Kidney (tissue), 22 donors: ENCODE measurements around the gene TMEM183A. TPM values are rescaled to one million over a fixed set of nuclear protein-coding genes. Genes with fewer than 3 reads are reported as not detected.
A peak's percentile ranks its signal among the peaks of the same experiment; 100 is the strongest.

Source experiments
- DNase-seq, 5 donors: peaks; one replicate each; pipeline ENCODE4 v3.0.0-alpha.2; 2013 to 2020
- FAIRE-seq: peaks from 2 replicates; lab custom pipeline; 2012; peaks lifted over from hg19 to GRCh38; lab: Jason Lieb, UNC
- H3K27ac ChIP-seq, 2 donors: one replicate each; pipeline ENCODE4 v1.7.0; 2013; ENCODE audit warnings: low read depth in 2 of 2, low read length in 2 of 2, inconsistent platforms in 1 of 2
- H3K27me3 ChIP-seq: one replicate; pipeline ENCODE4 v1.7.1; 2013; ENCODE audit warnings: low read length, inconsistent platforms; ENCODE audit not compliant: control insufficient read depth, insufficient read depth
- H3K36me3 ChIP-seq, 3 donors: one replicate each; pipeline versions ENCODE4 v1.7.0 to v1.7.1; 2013; ENCODE audit warnings: low read length in 3 of 3, control low read depth in 1 of 3, inconsistent platforms in 1 of 3; ENCODE audit not compliant: insufficient read depth in 3 of 3, control insufficient read depth in 2 of 3
- H3K4me1 ChIP-seq, 3 donors: one replicate each; pipeline versions ENCODE4 v1.7.0 to v1.7.1; 2013; ENCODE audit warnings: low read length in 3 of 3, inconsistent platforms in 1 of 3, low read depth in 1 of 3; ENCODE audit not compliant: control insufficient read depth in 2 of 3, insufficient read depth in 2 of 3
- H3K4me3 ChIP-seq, 3 donors: one replicate each; pipeline versions ENCODE4 v1.7.0 to v1.8.1; 2013; ENCODE audit warnings: low read length in 3 of 3, control low read depth in 1 of 3, inconsistent platforms in 1 of 3
- H3K9ac ChIP-seq, 3 donors: one replicate each; pipeline versions ENCODE4 v1.7.0 to v1.7.1; 2013; ENCODE audit warnings: low read length in 3 of 3, control low read depth in 1 of 3, inconsistent platforms in 1 of 3
- H3K9me3 ChIP-seq, 3 donors: one replicate each; pipeline versions ENCODE4 v1.7.0 to v1.7.1; 2013; ENCODE audit warnings: low read length in 3 of 3, control low read depth in 1 of 3, inconsistent platforms in 1 of 3; ENCODE audit not compliant: control insufficient read depth in 2 of 3, insufficient read depth in 1 of 3
- CTCF ChIP-seq: IDR thresholded peaks from 3 replicates; pipeline ENCODE4 v1.5.1; 2012; ENCODE audit warnings: mild to moderate bottlenecking, moderate library complexity, borderline replicate concordance; ENCODE audit not compliant: insufficient read depth; ENCODE audit errors: extremely low read depth
- intact Hi-C: fragments of 100-400 bp; cut with DNase I; formaldehyde crosslinking; loops from one replicate; pipeline ENCODE4 v1.11.1; 2022
- long read RNA-seq, 10 donors: library from polyadenylated mRNA in 1 of 10; unstranded in 1 of 10; transcript quantifications; one replicate each; pipeline ENCODE4 v2.0.0 and lab custom pipeline, GENCODE V29; 2021 to 2026
- polyA plus RNA-seq: library from polyadenylated mRNA; stranded (reverse); fragments of 350-450 nt; fragmentation: Illumina TruSeq; extraction: RNeasy Lipid Tissue Mini Kit (QIAGEN cat#74804); gene quantifications from one replicate; pipeline ENCODE4 v1.2.3, GENCODE V29; 2014; ENCODE audit warnings: low read depth, low replicate concordance; ENCODE audit not compliant: insufficient read depth
- total RNA-seq: library from RNA; stranded (reverse); fragmentation: NEBNext Ultra II Directional; extraction: Animal tissue kit (Norgen Biotek cat#: 25700); gene quantifications from one replicate; pipeline ENCODE4 v1.2.1, GENCODE V29; 2021
- donor health status: control.
- donor health status: control.
- donor health status: control.
- donor health status: control.
- donor health status: control.
- donor health status: DM: yes; HTN: yes; CAD: no.
- donor health status: Normal renal cell carcinoma (clear cell type).

TMEM183A gene, protein sequence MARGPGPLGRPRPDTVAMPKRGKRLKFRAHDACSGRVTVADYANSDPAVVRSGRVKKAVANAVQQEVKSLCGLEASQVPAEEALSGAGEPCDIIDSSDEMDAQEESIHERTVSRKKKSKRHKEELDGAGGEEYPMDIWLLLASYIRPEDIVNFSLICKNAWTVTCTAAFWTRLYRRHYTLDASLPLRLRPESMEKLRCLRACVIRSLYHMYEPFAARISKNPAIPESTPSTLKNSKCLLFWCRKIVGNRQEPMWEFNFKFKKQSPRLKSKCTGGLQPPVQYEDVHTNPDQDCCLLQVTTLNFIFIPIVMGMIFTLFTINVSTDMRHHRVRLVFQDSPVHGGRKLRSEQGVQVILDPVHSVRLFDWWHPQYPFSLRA
- total RNA-seq (47.9 TPM), polyA plus RNA-seq (47.5 TPM)
- long read RNA-seq, donor 1, transcript TMEM183A-201 (8 exons, 3,019 nt): major isoform, 10 of 19 reads
- long read RNA-seq, donor 1, partial matches to known transcripts: 0 of 19 reads
- long read RNA-seq, donor 1, other reads (novel, unspliced or antisense): 8 of 19 reads
- long read RNA-seq, donor 2, transcript TMEM183A-201 (8 exons, 3,019 nt): major isoform, 10 of 29 reads
- long read RNA-seq, donor 2, partial matches to known transcripts: 19 of 29 reads
- long read RNA-seq, donor 2, other reads (novel, unspliced or antisense): 0 of 29 reads
- long read RNA-seq, donor 3, transcript TMEM183A-201 (8 exons, 3,019 nt): major isoform, 18 of 41 reads
- long read RNA-seq, donor 3, partial matches to known transcripts: 22 of 41 reads
- long read RNA-seq, donor 3, other reads (novel, unspliced or antisense): 0 of 41 reads
- long read RNA-seq, donor 4, transcript TMEM183A-201 (8 exons, 3,019 nt): major isoform, 13 of 13 reads
- long read RNA-seq, donor 4, partial matches to known transcripts: 0 of 13 reads
- long read RNA-seq, donor 4, other reads (novel, unspliced or antisense): 0 of 13 reads
- long read RNA-seq, donor 5: 0 reads
- long read RNA-seq, donor 6, transcript TMEM183A-201 (8 exons, 3,019 nt): major isoform, 17 of 58 reads
- long read RNA-seq, donor 6, partial matches to known transcripts: 32 of 58 reads
- long read RNA-seq, donor 6, other reads (novel, unspliced or antisense): 8 of 58 reads
- long read RNA-seq, donor 7, transcript TMEM183A-201 (8 exons, 3,019 nt): major isoform, 43 of 75 reads
- long read RNA-seq, donor 7, partial matches to known transcripts: 9 of 75 reads
- long read RNA-seq, donor 7, other reads (novel, unspliced or antisense): 23 of 75 reads
- long read RNA-seq, donor 8, transcript TMEM183A-201 (8 exons, 3,019 nt): major isoform, 10 of 23 reads
- long read RNA-seq, donor 8, partial matches to known transcripts: 13 of 23 reads
- long read RNA-seq, donor 8, other reads (novel, unspliced or antisense): 0 of 23 reads
- long read RNA-seq, donor 9, transcript TMEM183A-201 (8 exons, 3,019 nt): major isoform, 6 of 27 reads
- long read RNA-seq, donor 9, partial matches to known transcripts: 21 of 27 reads
- long read RNA-seq, donor 9, other reads (novel, unspliced or antisense): 0 of 27 reads
- long read RNA-seq, donor 10, transcript TMEM183A-201 (8 exons, 3,019 nt): major isoform, 10 of 52 reads
- long read RNA-seq, donor 10, partial matches to known transcripts: 42 of 52 reads
- long read RNA-seq, donor 10, other reads (novel, unspliced or antisense): 0 of 52 reads

DNA sequence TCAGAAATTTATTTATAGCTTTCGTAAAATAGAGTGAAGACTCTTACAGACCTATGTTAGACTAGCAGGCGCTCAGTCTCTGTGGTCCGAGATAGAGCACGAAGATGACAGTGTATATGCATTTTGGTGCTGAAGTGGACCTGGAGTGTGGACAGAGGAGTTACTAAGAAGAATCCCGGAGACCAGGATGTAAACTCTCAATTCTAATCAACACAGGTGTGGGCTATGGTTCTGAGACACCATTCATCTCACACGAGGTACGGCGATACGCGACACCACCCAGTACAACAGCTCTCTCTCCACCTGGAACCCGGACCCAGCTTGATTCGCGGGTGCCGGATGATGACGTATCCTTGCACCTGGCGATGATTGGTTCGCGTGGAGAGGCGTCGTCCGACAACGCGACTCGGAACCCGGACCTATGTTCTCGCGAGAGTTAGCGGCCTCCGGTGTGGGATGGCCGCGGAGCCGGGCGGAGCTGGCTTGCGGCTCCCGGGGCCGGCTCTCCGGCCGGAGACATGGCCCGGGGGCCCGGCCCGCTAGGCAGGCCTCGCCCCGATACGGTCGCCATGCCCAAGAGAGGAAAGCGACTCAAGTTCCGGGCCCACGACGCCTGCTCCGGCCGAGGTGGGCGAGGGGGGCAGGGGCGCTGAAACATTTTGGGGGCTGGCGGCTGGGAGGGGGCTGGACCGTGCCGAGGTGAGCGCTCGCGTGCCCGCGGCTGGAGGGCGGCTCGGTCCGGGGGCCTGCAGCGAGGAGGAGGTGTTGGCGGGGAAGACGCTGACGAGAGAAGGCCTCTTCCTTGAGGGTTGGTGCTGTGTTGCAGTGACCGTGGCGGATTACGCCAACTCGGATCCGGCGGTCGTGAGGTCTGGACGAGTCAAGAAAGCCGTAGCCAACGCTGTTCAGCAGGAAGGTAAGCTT lies at the start of gene TMEM183A:
Gene TMEM183A, plus strand, starts transcription at position 427 of the 924 bp plus-strand sequence. Its CDS starts 92 bp downstream, at position 519.
- intact Hi-C loops: no loop called here
- H3K9ac ChIP-seq: peak within 1 kb of the TSS; percentile 86 to 96 (median 91)
- FAIRE-seq: no peak

DNA sequence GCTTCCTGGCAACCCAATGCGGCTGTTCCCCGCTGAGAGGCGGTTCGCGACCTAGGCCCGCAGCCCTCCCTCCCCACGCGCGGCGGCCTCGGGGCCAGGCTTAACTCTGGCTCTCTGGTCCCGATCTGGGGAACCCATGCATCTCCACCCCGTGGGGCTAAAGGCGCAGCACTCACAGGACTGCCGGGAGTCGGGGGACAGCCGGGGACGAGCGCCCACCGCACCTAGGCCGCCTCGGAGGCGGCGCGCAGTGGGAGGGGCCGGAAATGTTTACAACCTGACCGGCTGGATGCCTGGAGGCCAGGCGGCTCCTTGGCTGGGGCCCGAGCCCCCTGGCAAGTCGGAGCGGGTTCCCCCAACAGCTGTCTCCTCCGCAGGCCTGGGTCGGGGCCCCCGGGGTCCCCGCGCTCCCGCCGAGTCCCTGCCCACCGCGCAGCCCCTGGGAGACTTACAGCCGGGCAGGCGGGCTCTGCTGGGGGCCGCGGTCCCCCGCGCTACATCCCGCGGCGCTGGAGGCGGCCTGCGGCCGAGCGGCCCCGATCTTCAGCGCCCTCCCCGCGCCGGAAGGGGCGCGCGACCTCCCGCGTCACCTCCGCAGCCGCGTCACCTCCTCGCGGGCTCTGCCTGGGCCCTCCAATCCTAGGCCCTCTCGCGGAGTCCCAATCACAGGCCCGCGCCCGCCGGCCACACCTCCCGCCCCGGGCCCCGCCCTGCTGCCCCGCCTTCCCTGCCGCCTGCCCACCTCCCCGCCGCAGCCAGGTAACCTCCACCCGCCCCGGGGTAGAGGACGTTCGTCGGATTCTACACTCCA lies 49.2 kb upstream of the TMEM183A start, which contains the start of gene ADIPOR1:
Gene ADIPOR1, minus strand, starts transcription at position 580 of the 811 bp plus-strand sequence. CDS start 7,242 bp downstream, outside the sequence.
- peak within 1 kb of the TSS; percentile 83 to 86 for H3K27ac ChIP-seq
- H3K9ac ChIP-seq: peak within 1 kb of the TSS; percentile 86 to 91 (median 90)
- H3K4me1 ChIP-seq: peaks cover 2 to 20% (median 11%) of the 10 kb centered on the region in 3 donors
- intact Hi-C loops: no loop called here
- H3K9me3 ChIP-seq: no peaks in the 10 kb centered on the region
- H3K27me3 ChIP-seq: no peaks in the 10 kb centered on the region
- DNase-seq: peak; percentile 92 to 97 (median 94)
- TF ChIP-seq CTCF: no peak
- FAIRE-seq: no peak
- H3K36me3 ChIP-seq: peaks cover 0 to 12% (median 10%) of the 10 kb centered on the region in 3 donors
- peak within 1 kb of the TSS; percentile 78 to 91 (median 90) for H3K4me3 ChIP-seq

More for the DNA sequence above, at the start of gene TMEM183A:
- H3K27ac ChIP-seq: peak within 1 kb of the TSS; percentile 69 to 93
- peaks cover 0 to 6% (median 3%) of the 10 kb centered on the region in 3 donors for H3K4me1 ChIP-seq
- TF ChIP-seq CTCF: no peak
- peaks cover 0 to 9% (median 0%) of the 10 kb centered on the region in 3 donors for H3K36me3 ChIP-seq
- peak; percentile 98 to 99 (median 99) for DNase-seq
- H3K9me3 ChIP-seq: no peaks in the 10 kb centered on the region
- H3K27me3 ChIP-seq: no peaks in the 10 kb centered on the region
- H3K4me3 ChIP-seq: peak within 1 kb of the TSS; percentile 80 to 100 (median 96)
